Neural crest cell (in vitro differentiated cells): ENCODE data around the gene C11orf71. TPM values are rescaled to one million over a fixed set of nuclear protein-coding genes. Genes with fewer than 3 reads are reported as not detected.

ENCODE experiments used
- DNase-seq: peaks from one replicate; pipeline ENCODE4 v3.0.0; 2021; ENCODE audit warnings: low read depth, mixed read lengths, low spot score
- H3K27ac Mint-ChIP-seq: one replicate; pipeline ENCODE4 v1.8.0; 2021; ENCODE audit warnings: mild to moderate bottlenecking, mixed read lengths; ENCODE audit not compliant: unreplicated experiment
- H3K27me3 Mint-ChIP-seq: 2 replicates; pipeline ENCODE4 v1.8.0; 2021; ENCODE audit warnings: low read depth, mild to moderate bottlenecking, mixed read lengths
- H3K36me3 Mint-ChIP-seq: 2 replicates; pipeline ENCODE4 v1.8.0; 2021; ENCODE audit warnings: low read depth, mild to moderate bottlenecking, mixed read lengths
- H3K4me1 Mint-ChIP-seq: 2 replicates; pipeline ENCODE4 v1.8.0; 2021; ENCODE audit warnings: mixed read lengths
- H3K4me3 Mint-ChIP-seq: one replicate; pipeline ENCODE4 v1.8.0; 2021; ENCODE audit warnings: mild to moderate bottlenecking, mixed read lengths
- H3K9me3 Mint-ChIP-seq: 2 replicates; pipeline ENCODE4 v1.8.0; 2021; ENCODE audit warnings: mixed read lengths
- long read RNA-seq: library from polyadenylated mRNA; unstranded; transcript quantifications from one replicate; pipeline ENCODE4 v2.0.0, GENCODE V29; 2020
- total RNA-seq: library from RNA; stranded (reverse); gene quantifications from 2 replicates; pipeline ENCODE4 v1.2.1, GENCODE V29; 2021
- TF ChIP-seq, protein P1 (sequence below): fragments of 200-600 bp; sonication (generic); conservative IDR thresholded peaks from 2 replicates; pipeline ENCODE4 v1.5.0; 2021; ENCODE audit warnings: antibody characterized with exemption, mild to moderate bottlenecking

Gene C11orf71, protein sequence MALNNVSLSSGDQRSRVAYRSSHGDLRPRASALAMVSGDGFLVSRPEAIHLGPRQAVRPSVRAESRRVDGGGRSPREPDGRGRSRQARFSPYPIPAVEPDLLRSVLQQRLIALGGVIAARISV
- total RNA-seq = 7.4 and 8.4 TPM in 2 replicates
- long read RNA-seq, transcript C11orf71-202 (1 exons, 1,980 nt) = major isoform, 21 of 21 reads
- long read RNA-seq, partial matches to known transcripts = 0 of 21 reads
- long read RNA-seq, other reads (novel, unspliced or antisense) = 0 of 21 reads

DNA sequence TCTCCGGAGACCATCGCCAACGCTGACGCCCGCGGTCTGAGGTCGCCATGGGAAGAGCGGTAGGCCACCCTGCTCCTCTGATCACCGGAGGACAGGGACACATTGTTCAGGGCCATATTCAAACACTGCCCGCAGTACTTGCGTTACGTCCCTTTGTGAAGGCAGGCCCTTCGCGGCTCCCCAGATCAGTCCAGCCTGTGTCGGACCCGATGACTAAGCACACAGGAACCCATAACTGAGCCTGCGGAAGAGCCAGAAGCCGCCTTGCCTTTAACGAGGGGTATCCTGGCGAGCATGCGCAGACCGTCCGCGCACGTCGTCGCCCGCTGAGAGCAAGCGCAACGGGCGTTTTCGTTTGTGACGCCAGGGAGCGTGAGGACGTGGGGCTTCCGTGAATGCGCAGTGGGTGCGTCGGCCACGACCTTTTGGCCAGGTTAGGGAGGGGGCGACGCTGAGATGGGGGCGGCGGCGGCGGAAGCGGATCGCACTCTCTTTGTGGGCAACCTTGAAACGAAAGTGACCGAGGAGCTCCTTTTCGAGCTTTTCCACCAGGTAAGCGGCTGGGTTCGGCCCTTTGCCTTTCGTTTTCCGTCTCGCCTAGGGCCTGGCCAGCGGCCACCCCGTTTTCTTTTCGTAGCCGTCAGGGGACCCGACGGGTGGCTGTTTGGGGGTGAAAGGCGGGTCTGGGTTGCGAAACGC, at the start of gene C11orf71, which contains the start of gene RBM7:
C11orf71 (minus strand) TSS at position 296 of the 699 bp plus-strand sequence; CDS start at position 116, 180 bp downstream.
RBM7 (plus strand) TSS at position 451 of the 699 bp plus-strand sequence; CDS start at position 457, 6 bp downstream.
- Mint-ChIP-seq H3K27me3 (no peaks in the 10 kb centered on the region), H3K4me3 (peak within 1 kb of the TSS; percentile 97), H3K4me1 (peaks cover 34% of the 10 kb centered on the region), H3K27ac (peak within 1 kb of the TSS; percentile 99), H3K9me3 (no peaks in the 10 kb centered on the region), H3K36me3 (peaks cover under 1% of the 10 kb centered on the region)
- TF ChIP-seq, protein P1, sequence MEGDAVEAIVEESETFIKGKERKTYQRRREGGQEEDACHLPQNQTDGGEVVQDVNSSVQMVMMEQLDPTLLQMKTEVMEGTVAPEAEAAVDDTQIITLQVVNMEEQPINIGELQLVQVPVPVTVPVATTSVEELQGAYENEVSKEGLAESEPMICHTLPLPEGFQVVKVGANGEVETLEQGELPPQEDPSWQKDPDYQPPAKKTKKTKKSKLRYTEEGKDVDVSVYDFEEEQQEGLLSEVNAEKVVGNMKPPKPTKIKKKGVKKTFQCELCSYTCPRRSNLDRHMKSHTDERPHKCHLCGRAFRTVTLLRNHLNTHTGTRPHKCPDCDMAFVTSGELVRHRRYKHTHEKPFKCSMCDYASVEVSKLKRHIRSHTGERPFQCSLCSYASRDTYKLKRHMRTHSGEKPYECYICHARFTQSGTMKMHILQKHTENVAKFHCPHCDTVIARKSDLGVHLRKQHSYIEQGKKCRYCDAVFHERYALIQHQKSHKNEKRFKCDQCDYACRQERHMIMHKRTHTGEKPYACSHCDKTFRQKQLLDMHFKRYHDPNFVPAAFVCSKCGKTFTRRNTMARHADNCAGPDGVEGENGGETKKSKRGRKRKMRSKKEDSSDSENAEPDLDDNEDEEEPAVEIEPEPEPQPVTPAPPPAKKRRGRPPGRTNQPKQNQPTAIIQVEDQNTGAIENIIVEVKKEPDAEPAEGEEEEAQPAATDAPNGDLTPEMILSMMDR = peak; percentile 38
- DNase-seq = peak; percentile 92

DNA sequence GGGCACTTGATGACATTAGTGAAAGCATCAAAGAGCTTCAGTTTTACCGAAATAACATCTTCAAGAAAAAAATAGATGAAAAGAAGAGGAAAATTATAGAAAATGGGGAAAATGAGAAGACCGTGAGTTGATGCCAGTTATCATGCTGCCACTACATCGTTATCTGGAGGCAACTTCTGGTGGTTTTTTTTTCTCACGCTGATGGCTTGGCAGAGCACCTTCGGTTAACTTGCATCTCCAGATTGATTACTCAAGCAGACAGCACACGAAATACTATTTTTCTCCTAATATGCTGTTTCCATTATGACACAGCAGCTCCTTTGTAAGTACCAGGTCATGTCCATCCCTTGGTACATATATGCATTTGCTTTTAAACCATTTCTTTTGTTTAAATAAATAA, 49.5 kb upstream of the C11orf71 start:
- H3K27me3 Mint-ChIP-seq = no peaks in the 10 kb centered on the region
- H3K36me3 Mint-ChIP-seq = peaks cover 16% of the 10 kb centered on the region
- H3K4me1 Mint-ChIP-seq = no peaks in the 10 kb centered on the region
- H3K27ac Mint-ChIP-seq = no peak overlapping the region
- DNase-seq = no peak
- H3K9me3 Mint-ChIP-seq = no peaks in the 10 kb centered on the region
- TF ChIP-seq, protein P1 = no peak
- no peak overlapping the region for H3K4me3 Mint-ChIP-seq

DNA sequence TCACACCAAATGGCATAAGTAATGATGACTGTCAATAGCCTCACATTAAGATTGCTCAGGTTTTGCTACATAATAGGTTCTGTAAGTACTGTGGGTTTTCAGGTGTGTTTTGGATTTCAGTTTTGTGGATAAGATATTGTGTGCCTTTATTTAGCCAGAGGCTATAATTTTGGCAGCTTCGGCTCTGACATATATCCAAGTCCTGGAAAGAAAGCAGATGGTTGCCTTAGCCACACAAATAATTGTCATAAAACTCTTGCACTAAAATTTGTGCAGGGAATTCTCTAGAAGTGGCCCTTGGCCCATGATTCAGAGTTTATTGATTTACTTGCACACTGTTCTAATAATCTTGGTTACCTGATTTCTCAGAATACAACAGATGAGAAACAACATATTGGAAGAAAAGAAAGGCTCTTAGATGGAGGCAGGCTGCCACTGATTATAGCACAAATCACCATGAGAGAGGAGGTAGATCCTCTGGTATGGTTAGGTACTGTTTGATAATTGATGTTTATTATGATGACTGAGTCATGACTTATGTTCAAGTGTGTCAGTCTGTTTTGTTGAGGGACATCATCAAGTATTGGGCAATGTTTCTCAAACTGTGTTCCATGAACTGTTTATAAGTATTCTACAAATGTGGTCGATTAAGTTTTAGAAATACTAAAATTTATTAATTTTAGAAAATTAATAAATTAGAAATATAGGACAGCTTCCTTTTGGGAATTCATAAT, 48.6 kb upstream of the C11orf71 start:
- H3K9me3 Mint-ChIP-seq = no peaks in the 10 kb centered on the region
- H3K4me3 Mint-ChIP-seq = no peak overlapping the region
- peaks cover 16% of the 10 kb centered on the region for H3K36me3 Mint-ChIP-seq
- H3K27me3 Mint-ChIP-seq = no peaks in the 10 kb centered on the region
- DNase-seq = no peak
- TF ChIP-seq, protein P1 = no peak
- no peaks in the 10 kb centered on the region for H3K4me1 Mint-ChIP-seq
- no peak overlapping the region for H3K27ac Mint-ChIP-seq

DNA sequence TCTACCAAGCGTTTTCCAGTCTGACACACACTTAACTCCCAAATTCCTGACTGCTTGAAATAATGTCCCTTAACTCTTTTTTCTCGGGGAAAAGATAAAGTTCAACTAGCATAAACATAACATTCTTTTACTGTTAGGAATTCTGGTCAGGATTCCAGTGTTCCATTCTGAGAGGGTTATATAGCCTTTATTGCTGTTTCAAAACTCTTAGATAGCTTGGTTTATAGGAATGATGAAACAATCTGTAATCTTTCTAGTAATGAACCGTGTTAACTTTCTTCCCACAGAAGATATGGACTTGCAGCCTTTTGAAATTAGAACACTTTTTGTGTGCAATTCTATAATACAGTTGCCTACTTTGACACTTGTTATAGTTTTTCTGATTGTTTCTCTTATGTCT, 47.6 kb upstream of the C11orf71 start:
- H3K27ac Mint-ChIP-seq = no peak overlapping the region
- no peaks in the 10 kb centered on the region for H3K9me3 Mint-ChIP-seq
- DNase-seq = no peak
- H3K36me3 Mint-ChIP-seq = peaks cover 12% of the 10 kb centered on the region
- H3K4me1 Mint-ChIP-seq = no peaks in the 10 kb centered on the region
- H3K4me3 Mint-ChIP-seq = no peak overlapping the region
- no peaks in the 10 kb centered on the region for H3K27me3 Mint-ChIP-seq
- TF ChIP-seq, protein P1 = no peak

DNA sequence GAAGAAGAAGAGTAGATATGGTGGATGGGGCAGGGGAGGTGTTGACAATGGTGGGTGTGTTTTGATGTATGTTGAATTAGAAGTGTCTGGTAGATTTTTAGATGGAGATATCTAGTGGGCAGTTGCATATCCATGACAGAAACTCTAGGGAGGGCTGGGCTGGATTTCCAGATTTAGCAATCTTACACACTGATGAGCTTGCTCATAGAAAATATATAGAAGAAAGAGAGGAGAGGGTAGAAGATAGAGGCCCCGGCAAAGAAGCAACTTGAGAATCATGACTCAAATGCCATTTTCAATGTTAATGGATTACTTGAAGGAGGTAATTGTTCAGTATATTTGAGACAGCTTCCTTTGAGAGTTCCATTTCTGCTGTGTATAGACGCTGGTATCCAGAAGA, 47.1 kb upstream of the C11orf71 start:
- H3K27ac Mint-ChIP-seq = no peak overlapping the region
- H3K9me3 Mint-ChIP-seq = no peaks in the 10 kb centered on the region
- DNase-seq = no peak
- H3K4me3 Mint-ChIP-seq = no peak overlapping the region
- TF ChIP-seq, protein P1 = no peak
- H3K27me3 Mint-ChIP-seq = no peaks in the 10 kb centered on the region
- peaks cover 12% of the 10 kb centered on the region for H3K36me3 Mint-ChIP-seq
- H3K4me1 Mint-ChIP-seq = no peaks in the 10 kb centered on the region
